ENCODE measurements around the gene CHD6.

- TF ChIP-seq CTCF (conservative IDR thresholded peaks at IDR 0.05) (no peak), ZFX (IDR thresholded peaks at IDR 0.05) (no peak)
Measured at GRCh38 chr20:41437836-41438235, 180.3 kb downstream of the CHD6 start.

Data from C4-2B (cell line).